HG03025 (cell line): ENCODE results near the gene SH2D3A.

Source experiments
- ATAC-seq: cut with Tn5 transposase; IDR thresholded peaks from one replicate; pipeline ENCODE4 v1.9.1; 2021; ENCODE audit warnings: mild to moderate bottlenecking, moderate library complexity; ENCODE audit not compliant: unreplicated experiment, low FRiP score

SH2D3A gene

DNA sequence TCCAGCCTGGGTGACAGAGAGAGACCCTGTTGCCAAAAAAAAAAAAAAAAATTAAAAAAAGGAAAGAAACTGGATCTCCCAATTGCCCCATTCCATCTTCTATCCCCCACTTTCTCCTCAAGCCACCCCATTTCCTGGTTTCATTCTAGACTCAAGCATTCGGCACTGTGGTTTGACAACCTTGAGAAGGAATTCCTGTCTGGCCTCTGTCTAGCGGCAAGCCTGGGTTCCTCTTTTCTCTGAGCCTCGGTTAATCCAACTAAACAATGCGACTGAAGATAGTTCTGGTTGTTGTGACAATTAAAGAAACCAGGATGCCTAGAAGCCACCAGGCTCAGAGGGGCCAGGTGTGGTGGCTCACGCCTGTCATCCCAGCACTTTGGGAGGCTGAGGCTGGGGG lies 43.5 kb downstream of the SH2D3A start:
- ATAC-seq, result no peak

DNA sequence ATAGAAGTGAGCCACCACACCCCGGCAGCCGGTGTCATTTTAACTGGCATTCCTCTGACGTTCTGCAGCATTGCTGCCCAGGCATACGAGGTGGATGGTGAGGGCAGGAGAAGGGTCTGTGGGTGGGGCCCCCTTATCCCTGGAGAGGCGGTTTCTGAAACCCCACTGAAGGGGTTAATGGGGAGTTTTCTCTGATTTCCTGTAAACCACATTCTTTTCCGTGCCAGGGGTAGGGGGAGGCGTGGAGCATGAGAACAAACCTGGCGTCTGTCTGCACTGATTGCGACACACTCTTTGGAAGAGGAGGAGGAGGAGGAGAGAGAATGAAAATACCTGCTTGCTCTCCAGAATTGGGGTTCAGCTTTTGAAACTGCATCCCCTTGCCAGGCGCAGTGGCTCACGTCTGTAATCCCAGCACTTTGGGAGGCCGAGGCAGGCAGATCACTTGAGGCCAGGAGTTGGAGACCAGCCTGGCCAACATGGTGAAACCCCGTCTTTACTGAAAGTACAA lies 44.1 kb downstream of the SH2D3A start:
- no peak for ATAC-seq

DNA sequence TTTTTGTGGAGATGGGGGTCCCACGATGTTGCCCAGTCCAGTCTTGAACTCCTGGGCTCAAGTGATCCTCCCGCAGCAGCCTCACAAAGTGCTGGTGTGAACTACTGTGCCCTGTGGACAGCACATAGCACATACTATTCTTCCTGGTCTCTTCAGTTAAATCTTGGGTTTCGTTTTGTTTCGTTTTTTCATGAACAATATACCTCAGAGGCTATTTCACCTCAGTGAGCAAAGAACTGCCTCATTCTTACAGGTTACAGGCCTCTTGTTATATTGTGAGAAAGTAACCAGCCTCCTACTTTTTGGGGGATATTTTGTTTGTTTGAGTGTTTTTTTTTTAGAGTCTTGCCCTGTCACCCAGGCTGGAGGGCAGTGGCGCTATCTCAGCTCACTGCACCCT lies 45.5 kb downstream of the SH2D3A start:
- ATAC-seq, result no peak

DNA sequence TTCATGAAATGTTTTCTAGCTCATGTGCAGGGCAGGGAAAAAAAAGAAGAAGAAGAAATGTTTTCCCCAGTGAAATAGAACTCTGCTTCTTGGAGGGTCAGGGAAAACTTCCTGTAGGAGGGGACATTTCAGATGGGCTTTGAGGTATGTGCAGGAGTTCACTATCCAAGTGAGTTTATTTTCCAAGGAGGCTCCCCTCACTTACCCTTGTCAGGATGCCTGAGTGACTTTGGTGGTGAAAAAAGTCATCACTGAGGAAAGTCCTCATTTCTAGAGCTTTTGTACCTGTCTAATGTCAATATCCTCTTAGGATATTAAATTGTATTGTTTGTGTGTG lies 46.1 kb downstream of the SH2D3A start:
- ATAC-seq, result no peak

DNA sequence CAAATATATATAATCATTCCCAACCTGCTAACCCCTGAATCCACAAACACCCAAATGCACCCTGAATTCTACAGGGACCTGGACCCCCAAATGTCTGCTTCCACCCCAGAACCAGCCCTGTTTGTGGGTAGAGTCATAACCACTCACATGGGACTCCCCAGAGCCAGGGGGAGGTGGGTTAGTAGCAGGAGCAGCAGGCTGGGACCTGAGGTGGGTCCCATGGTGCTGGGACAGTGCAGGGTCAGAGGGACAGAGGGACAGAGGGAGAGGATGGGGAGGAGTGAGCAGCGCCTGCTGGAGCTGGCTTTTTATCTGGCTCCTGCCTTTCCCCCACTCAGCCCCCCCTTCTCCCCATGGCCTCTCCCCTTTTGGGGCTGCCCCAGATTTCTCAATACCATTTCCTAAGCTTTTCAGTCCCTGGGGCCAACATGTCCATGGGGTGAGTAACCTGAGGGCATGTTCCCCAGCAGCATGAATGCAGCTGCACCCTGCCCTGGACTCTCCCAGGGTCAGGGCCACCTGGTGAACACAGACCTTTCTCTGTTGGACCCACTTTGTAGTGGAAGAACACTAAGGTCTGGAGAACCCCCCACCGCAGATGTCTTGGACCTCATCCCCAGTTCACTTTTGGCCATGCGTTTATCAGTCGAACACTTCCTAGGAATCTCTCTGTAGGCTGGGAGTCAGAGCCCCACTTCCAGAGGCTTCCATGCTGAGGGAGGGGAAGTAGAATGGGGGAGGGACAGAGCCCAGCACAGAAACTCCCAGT lies 46.7 kb downstream of the SH2D3A start, which contains the start of gene C3:
C3 (minus strand) TSS at position 282 of the 769 bp plus-strand sequence; CDS start at position 221, 61 bp downstream.
- ATAC-seq, result no peak

DNA sequence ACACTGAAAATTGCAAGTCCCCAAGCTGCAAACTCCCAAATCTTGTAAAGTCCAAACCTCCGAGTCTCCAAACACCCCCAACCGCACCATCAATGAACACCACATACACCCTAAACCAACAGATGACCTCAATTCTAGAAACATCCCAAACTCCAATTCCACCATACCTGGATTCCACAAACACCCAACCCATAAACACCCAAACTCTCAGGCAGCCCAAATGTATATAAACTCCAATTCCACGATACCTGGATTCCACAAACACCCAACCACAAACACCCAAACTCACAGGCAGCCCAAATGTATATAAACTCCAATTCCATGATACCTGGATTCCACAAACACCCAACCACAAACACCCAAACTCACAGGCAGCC lies 47.3 kb downstream of the SH2D3A start:
- ATAC-seq, result no peak

DNA sequence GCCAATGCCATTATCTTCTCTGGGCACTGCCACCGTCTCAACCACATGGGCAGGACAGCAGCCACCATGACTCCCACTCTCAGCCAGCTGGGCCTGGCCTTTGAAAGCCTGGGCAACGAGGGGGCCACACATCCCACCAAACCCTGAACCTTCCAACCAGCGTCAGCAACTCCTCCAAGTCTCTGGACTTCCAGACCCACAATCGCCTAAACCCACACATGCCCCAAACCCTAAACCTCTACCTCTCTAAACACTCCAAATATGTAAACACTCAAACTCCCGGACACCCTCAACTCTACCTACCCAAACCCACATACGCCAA lies 47.7 kb downstream of the SH2D3A start:
- no peak for ATAC-seq

DNA sequence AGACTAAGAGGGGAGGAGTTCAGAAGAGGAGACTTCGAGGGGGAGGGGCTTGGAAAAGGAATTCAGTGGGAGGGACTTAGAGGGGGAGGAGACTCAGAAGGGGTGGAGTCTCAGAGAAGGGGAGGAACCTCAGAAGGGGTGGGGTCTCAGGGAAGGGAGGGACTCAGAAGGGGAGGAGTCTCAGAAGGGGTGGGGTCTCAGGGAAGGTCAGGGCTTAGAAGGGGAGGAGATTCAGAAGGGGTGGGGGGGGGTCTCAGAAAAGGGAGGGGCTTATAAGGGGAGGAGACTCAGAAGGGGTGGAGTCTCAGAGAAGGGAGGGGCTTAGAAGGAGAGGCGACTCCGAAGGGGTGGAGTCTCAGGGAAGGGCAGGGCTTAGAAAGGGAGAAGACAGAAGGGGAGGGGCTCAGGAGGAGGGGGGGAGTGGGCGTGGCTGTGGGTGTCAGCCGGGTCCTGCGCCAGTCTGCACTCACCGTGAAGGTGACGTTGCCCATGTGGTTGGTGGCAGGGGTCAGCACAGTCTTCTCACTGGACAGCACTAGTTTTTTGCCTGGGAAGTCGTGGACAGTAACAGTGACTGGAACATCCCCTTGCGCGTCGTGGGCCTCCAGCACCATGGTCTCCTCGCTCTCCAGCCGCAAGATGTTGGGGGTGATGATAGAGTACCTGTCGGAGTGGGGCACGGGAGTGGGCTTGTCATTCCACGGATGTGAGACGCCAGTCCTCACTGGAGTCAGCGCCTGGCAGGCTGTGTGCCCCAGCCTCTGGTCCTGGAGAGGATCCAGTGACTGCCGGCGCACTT lies 48.3 kb downstream of the SH2D3A start:
- ATAC-seq, result no peak

DNA sequence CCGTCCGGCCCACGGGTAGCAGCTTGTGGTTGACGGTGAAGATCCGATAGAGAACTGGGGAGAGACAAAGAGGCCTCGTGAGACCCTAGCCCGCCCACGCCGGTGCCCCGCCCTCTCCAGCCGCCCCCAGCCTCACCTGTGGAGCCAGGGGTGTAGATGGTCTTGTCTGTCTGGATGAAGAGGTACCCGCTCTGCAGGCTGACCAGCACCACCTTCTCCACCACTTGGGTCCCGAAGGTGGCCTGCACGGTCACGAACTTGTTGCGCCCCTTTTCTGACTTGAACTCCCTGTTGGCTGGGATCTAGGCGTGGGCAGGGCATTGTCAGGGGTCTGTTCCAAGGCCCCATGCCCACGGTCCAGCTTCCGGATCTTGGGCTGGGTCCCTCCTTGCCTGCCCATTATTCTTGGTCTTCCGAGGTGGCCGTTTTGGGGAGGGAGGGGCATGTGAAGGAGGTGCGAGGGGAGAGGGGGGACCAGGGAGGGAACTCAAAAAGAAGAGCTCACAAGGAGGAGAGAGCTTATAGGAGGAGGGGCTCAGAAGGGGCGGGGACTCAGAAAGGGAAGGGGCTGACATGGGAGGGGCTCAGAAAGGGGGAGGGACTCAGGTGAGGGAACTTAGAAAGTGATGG lies 49.0 kb downstream of the SH2D3A start:
- ATAC-seq, result no peak

DNA sequence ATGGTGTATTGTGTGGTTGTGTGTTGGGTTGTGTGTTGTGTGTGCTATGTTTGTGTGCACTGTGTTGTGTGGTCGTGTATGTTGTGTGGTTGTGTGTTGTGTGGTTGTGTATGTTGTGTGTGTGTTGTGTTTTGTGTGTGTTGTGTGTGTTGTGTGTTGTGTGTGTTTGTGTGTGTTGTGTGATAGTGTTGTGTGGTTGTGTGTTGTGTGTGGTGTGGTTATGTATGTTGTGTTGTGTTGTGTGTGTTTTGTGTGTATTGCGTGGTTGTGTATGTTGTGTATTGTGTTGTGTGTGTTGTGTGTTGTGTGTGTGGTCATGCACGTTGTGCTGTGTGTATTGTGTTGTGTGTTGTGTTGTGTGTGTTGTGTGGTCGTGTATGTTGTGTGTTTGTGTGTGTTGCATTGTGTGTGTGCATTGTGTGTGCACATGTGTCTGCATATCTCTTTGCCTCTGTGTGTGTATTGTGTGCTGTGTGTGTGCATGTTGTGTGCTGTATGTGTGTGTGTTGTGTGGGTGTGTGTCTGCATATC lies 49.7 kb downstream of the SH2D3A start:
- no peak for ATAC-seq

DNA sequence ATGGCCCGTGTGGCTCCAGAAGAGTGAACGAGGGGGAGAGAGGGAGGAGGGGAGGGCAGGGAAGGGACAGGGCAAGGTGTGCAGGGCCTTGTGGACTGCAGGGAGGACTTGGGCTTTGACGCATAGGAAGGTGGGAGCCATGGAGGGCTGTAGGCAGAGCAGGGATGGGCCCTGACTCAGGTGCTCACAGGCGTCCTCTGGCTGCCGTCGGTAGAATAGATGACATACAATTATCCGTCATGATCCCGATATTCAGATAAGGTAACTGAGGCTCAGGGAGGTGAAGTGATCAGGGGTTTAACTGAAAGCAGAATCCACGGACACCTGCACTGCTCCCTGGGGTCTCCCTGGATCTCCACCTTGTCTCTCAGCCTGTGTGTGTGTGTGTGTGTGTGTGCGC lies 50.2 kb downstream of the SH2D3A start:
- no peak for ATAC-seq

DNA sequence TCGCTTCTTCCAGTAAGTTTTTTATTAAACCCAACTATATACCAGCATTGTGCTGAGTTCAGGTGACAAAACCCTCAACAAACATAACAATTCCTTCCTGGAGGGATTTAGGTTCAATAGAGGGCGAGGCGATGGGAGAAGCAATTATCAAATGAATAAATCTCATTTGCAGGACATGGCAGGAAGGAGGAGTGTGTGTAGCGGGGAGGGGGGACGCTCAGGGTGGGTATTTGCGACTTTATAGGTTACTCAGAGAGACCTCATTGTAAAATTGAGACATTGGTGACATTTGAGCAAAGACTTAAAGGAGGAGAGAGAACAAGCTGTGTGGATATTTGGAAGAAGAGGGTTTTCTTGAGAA lies 50.6 kb downstream of the SH2D3A start:
- ATAC-seq, result no peak

DNA sequence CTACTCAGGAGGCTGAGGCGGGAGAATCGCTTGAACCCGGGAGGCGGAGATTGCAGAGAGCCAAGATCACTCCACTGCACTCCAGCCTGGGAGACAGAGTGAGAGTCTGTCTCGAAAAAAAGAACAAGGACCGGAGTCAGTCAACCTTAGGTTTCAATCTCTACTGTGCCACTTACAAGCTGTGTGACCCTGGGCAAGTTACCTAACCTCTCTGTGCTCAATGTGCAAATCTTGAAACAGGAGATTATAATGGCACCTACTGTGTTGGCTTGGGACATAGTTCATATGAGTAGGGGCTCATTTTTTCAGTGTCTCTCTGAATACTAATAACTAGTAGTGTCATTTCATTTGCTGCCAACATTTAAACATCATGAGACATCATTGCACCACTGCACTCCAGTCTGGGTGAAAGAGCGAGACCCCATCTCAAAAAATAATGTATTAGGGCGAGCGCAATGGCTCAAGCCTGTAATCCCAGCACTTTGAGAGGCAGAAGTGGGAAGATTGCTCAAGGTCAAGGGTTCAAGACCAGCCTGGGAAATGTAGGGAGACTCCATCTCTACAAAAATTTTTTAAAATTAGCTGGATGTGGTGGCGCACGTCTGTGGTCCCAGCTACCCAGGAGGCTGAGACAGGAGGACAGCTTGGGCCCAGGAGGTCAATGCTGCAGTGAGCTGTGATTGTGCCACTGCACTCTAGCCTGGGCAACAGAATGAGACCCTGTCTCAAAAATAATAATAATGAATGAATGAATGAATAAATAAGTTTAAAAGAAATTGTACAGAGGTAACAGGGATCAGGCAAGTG lies 52.3 kb downstream of the SH2D3A start:
- no peak for ATAC-seq

DNA sequence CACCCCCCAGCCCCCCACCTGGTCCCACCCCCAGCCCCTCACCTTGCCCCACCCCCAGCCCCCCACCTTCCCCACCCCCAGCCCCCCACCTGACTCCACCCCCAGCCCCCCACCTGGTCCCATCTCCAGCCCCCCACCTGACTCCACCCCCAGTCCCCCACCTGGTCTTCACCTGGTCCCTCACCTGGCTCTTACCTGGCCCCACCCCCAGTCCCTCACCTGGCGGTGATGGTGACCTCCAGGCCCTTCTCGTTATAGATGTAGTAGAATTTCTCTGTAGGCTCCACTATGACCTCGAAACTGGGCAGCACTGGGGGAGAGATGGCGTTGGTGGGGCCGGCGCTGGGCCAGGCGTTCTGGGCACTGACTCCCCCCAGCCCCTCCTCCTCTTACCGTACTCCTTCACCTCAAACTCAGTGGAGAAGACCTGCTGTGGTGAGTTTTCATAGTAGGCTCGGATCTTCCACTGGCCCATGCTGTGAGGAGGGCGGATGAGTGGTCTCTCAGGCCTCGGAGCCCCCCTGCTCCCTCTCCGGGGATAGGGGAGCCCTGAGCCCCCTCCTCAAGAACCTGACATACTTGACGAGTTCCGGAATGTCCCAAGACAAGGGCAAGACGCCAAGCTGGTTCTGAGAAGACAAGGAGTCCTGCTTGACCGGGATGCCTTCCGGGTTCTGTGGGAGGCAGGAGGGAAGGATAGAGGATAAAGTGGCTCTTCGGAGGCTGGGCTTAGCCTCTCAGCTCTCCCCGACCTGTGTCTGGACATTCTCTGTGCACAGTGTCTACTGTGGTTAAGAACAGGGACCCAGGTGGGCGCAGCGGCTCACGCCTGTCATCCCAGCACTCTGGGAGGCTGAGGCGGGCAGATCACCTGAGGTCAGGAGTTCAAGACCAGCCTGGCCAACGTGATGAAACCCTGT lies 53.2 kb downstream of the SH2D3A start:
- ATAC-seq, result no peak

DNA sequence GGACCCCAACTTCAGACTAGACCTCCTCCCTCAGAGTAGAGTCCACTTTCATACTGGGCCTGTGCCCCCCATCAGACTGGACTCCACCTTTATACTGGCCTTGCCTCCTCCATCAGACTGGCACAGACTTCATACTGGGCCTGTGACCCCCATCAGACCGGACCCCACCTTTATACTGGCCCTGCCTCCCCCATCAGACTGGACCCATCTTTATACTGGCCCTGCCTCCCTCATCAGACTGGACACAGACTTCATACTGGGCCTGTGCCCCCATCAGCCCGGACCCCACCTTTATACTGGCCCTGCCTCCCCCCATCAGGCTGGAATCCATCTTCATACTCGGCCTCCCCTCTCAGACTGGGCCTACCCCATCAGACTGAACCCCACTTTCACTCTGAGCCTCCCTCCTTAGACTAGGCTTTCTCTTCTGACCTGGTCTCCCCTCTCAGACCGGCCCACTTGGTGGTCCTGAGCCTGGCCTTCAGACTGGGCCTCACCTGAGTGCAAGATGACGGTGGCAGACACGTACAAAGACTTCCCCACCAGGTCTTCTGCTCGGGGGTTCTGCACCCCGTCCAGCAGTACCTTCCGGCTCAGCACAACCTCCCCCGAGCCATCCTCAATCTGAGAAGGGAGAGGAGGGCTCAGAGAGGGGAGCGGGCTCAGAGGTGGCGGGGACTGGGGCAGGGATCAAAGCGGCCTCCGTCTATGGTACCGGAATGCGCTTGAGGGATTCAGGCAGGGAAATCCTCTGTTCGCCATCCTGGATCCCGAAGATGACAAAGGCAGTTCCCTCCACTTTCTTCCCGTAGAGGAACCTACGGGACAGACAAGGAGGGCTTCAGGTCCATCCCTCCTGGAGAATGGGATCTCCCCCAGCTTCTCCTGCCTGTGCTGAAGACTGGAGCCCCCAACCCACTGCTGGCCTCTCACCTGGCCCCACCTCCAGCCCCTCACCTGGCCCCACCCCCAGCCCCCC lies 54.3 kb downstream of the SH2D3A start:
- ATAC-seq, result no peak

DNA sequence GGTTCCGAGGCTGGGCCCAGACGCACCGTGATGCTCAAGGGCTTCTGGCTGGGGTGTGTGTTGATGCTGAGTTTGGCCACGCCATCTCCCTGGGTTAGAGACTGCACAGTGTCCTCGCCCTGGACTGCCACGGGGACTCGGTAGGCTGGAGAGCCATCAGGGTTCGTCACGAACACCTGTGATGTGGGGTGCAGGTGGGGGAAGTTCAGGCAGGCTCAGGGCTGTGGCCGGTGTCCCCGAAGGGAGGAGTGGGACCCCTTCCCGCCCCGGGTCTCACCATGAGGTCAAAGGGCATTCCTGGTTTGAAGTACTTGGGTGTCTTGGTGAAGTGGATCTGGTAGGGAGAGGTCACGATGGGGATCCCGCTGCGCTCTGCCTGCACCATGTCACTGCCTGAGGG lies 55.0 kb downstream of the SH2D3A start:
- no peak for ATAC-seq

DNA sequence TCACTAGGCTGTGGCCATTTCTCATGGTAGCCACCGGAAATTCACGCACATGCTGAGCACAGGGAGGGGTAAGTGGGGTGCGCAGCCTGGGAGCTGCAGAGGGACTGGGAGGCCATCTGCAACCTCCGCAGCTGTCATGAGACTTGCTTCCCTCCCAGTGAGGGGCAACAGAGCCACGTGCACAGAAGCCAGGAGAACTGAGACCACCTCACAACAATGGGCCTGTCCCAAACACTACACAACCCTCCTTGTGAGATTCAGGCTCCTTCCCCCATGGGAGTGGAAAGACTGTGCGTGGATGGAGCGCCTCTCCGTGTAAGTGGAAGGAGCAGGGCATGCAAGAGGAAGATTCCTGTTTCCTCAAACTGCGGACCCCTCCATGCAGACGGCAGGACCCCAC lies 55.6 kb downstream of the SH2D3A start:
- ATAC-seq, result no peak

DNA sequence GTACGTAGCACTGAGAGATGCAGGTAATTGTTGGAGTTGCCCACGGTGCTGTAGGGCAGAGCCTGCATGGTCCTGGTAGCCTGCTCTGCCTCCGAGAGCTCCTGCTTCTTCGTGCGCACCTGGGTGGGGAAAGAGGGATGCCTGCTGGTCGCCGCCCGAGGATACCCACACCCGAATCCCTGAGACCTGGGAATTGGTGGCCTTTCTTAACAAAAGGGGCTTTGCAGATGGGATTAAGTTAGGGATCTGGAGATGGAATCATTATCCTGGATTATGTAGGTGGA lies 56.2 kb downstream of the SH2D3A start:
- no peak for ATAC-seq
